HG02642 (cell line): Measurements from ENCODE around the gene HPN.
"Not testable (repeated sequence)": the region's sequence is repeated elsewhere in the genome, so short reads cannot be mapped to it uniquely, and the experiment has no call there.

Experiments
- ATAC-seq: cut with Tn5 transposase; IDR thresholded peaks from one replicate; pipeline ENCODE4 v1.9.1; 2021; ENCODE audit warnings: mild to moderate bottlenecking; ENCODE audit not compliant: unreplicated experiment, poor library complexity

The HPN gene

DNA sequence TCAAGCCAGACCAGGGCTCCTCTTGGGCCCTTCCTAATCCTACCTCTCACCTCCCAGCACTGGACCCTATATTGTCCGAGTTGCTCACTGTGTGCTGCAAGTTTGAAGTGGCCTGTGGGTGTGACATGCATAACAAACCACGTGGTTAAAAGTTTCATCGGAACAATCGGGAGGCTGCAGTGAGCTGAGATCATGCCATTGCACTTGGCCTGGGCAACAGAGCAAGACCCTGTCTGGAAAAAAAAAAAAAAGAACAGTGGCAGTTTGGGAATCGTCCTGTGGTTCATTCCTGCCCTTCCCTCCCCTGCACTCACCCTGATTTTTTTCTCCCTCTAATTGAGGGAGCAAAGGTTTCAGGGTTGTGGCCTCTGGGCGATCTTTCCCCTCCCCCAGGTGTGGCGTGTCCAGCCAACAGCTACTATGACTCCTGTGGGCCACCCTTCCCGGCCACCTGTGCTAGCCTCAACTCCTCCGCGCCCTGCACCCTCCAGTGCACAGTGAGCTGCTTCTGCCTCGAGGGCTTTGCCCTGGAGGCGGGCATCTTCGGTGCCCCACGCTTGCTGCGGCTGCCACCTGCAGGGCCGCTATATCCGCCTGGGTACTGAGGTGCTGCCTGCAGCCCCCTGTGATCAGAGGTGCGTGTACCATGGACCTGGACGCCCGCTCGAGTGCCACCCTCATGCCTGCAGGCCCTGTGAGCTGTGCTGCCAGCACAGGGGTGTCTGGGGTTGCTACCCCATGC lies 57.8 kb downstream of the HPN start:
- no peak for ATAC-seq

DNA sequence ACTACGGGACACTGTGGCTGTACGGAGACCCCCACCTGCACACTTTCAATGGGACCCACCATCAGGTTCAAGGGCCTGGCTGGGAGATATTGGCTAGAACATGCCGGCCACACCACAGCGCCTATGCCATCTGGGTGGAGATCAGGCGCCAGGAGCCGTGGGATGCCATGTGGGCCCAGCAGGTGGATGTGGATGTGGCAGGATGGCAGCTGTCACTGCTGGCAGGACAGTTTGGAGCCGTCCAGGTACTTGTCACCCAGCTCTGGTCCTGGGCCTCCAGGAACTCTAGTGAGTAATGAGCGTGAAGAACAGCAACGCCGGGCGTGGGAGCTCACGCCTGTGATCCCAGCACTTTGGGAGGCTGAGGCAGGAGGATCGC lies 58.4 kb downstream of the HPN start:
- ATAC-seq: no peak

GRCh38 chr19:35100588-35101533 lies 59.3 kb downstream of the HPN start:
- ATAC-seq: no peak

- ATAC-seq: not testable (repeated sequence)
Measured at GRCh38 chr19:35101949-35102348, 60.4 kb downstream of the HPN start.

- ATAC-seq: not testable (repeated sequence)
Measured at GRCh38 chr19:35103614-35104013, 62.1 kb downstream of the HPN start.

GRCh38 chr19:35104361-35104760 lies 62.8 kb downstream of the HPN start:
- no peak for ATAC-seq

GRCh38 chr19:35105047-35105410 lies 63.5 kb downstream of the HPN start:
- no peak for ATAC-seq

- ATAC-seq: no peak
Measured at GRCh38 chr19:35105411-35106290, 64.1 kb downstream of the HPN start.

GRCh38 chr19:35106291-35106583 lies 64.7 kb downstream of the HPN start:
- ATAC-seq: no peak

DNA sequence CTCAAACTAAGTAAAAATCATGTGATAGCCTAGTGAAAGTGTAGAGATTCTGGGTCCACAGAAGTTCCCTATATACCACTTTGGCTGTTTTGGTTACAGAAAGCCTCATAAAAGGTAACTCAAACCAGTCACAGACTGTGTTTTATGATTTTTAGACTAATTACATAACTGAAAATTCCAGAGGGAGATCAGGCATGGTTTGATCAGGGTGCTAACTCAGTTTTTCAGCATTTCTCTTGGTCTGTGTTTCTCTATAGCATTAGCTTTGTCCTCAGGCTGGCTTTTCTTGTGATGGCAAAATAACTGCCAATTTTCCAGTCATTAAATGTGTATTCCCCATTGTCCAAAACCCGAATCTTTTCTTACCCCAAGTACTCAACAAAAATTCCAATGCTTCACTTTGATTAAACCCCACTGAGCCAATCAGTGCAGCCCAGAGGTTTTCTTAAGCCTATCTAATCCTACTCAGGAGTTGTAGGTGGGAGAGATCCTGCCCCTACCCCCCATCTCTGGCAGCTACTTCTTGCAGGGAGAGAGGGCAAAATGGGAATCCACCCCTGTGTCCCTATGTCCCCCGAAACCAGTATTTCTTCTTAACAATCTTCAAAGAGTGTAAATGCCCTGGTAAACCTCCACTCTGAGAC lies 65.5 kb downstream of the HPN start:
- no peak for ATAC-seq

DNA sequence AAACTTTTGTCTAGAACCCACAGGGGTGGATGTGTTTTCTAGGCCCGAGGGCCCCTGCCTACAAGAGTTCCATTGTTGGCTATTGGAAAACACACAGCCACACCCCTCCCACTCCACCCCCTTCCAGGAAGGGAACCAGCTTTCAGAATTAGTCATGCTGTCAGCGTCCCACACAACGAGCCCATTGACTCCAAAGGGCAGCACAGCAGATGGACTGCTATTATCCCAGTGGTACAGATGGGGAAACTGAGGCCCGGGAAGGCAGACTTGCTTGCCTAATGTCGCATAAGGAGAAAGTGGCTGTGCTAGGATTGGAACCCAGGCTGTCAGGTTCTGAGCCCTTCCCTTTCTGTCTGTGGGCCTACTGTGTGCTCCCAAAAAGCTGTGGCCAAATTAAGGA lies 66.0 kb downstream of the HPN start:
- no peak for ATAC-seq

- no peak for ATAC-seq
Measured at GRCh38 chr19:35108730-35109129, 67.2 kb downstream of the HPN start.

DNA sequence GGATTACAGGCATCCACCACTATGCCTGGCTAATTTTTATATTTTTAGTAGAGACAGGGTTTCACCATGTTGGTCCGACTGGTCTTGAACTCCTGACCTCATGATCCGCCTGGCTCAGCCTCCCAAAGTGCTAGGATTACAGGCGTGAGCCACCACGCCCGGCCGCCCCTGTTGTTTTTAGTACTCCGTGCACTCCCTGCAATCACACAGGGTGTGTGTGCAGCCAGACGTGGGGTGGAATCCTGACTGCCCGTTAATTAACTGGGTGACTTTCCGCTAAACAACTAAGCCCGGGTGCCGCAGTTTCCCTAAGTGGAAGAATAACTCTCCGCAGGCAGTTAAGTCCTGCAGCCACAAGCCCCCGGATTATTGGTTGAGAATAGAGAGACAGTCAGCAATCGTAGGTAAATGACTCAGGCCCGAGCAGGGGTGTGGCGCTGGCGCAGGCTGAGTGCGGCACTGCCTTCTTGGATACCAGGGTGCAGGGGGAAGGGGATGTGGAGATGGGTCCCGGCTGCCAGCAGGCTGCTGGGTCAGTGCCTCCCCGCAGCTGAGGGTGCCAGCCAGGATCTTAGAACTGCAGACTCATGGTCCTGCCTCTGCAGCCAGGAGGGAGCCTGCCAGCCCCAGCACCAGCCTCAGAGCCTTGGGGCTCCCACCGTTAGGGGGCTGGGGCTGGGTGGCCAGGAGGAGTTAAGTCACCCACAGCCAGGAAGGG lies 68.0 kb downstream of the HPN start:
- ATAC-seq: no peak

- ATAC-seq: no peak
Measured at GRCh38 chr19:35110974-35111373, 69.5 kb downstream of the HPN start.

DNA sequence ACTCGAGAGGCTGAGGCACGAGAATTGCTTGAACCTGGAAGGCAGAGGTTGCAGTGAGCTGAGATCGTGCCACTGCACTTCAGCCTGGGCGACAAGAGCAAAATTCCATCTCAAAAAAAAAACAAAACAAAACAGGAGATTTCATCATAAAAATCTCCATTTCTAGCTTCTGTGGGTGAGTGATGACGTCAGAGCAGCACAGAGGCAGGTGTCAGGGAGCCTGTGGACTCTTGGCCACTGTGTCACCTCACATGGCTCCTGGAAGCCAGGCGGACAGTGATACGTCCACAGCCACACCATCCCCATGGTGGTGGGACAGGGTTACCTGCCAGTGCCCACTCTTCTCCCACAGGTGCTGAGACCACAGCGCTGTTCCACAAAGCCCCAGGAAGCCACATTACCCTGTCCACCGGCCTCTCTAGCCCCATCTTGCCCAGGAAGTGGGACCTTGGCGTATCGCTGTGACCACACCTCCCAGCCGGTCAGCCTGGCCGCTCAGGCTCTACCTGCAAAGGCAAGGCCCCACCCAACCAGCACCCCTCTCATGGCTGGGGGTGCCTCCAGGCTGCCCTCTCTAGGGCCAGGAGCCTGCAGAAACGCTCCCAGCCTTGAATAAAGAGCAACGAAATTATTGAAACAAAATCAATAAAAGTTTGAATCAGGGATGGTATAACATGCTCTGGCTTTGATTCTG lies 71.6 kb downstream of the HPN start:
- ATAC-seq: no peak

DNA sequence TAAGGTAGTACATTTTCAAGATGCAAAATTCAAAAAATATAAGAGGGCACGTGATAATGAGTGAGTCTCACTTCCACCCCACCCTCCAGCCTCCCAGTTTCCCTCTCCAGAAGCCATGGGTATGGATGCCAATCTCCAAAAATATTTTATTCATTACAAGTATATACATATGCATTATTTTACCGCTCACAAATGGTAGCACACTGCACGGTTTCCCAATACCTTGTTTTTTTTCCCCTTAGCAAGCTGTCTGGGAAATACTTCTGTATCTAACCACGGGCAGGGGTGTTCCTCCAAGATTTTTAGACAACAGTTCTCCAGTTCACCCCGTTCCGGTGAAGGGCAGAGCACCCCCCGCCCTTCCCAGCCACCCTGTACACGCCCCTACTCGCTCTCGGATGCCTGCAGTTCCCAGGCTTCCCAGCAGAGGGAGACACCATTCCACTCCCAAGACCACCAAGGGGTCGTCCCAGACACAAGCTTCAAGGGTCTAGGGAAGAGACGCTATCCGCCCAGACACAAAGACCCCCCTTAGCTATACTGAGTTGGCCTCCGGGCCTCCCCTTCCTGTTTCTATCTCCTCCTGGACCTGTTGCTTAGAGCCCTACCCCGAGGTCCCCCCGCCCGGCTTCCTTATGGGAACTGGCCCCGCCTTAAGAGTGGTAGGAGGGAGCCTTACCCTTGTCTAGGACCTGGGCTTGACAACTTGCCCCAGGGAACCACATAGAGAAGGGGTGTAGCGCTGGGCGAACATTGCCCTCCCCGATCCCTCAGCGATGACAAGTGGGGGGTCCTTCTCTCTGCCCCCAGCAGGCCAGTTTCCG lies 73.0 kb downstream of the HPN start:
- no peak for ATAC-seq

DNA sequence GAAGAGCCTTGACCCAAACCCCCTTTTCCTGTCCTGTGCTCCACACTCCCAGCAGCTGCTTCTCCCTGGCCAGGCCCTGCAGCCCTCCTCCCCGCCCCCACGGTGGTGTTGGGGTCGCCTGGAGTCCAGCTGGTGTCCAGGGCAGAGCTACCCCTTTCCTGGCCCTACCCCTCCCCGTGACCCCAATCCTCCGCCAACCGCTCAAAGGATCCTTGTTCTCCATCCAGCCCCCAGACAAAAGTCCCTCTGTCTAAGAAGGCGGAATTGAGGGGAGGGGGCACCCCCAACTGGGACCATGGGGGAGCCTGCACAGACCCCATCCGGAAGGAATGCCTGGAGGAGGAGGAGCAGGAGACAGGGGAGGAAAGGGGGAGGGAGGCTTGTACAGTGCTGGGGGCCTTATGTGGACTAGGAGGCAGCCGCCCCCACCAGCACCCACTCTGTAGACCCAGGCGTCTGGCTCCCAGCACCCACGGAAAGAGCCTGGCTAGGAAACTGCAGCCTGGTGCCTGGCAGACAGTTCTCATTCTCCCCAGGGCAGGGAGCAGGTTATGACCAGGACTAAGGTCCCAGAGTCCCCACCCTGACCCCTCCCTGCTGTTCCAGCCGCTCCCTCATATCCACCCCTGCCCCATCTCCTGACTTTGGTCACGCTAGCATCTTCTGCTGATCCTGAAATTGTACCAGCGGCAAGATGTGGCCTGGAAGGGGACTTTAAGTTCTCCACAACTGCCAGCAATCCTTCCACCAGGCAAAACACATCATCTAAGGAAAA lies 73.8 kb downstream of the HPN start, which contains the start of gene FXYD3:
Gene FXYD3, plus strand, starts transcription at position 647 of the 775 bp plus-strand sequence. CDS start 3,554 bp downstream, outside the sequence.
- ATAC-seq: no peak
